ENCODE data around the gene PCCA.
A peak's percentile ranks its signal among the peaks of the same experiment; 100 is the strongest.
"Not testable (repeated sequence)": the region's sequence is repeated elsewhere in the genome, so short reads cannot be mapped to it uniquely, and the experiment has no call there.

PCCA gene, protein sequence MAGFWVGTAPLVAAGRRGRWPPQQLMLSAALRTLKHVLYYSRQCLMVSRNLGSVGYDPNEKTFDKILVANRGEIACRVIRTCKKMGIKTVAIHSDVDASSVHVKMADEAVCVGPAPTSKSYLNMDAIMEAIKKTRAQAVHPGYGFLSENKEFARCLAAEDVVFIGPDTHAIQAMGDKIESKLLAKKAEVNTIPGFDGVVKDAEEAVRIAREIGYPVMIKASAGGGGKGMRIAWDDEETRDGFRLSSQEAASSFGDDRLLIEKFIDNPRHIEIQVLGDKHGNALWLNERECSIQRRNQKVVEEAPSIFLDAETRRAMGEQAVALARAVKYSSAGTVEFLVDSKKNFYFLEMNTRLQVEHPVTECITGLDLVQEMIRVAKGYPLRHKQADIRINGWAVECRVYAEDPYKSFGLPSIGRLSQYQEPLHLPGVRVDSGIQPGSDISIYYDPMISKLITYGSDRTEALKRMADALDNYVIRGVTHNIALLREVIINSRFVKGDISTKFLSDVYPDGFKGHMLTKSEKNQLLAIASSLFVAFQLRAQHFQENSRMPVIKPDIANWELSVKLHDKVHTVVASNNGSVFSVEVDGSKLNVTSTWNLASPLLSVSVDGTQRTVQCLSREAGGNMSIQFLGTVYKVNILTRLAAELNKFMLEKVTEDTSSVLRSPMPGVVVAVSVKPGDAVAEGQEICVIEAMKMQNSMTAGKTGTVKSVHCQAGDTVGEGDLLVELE

DNA sequence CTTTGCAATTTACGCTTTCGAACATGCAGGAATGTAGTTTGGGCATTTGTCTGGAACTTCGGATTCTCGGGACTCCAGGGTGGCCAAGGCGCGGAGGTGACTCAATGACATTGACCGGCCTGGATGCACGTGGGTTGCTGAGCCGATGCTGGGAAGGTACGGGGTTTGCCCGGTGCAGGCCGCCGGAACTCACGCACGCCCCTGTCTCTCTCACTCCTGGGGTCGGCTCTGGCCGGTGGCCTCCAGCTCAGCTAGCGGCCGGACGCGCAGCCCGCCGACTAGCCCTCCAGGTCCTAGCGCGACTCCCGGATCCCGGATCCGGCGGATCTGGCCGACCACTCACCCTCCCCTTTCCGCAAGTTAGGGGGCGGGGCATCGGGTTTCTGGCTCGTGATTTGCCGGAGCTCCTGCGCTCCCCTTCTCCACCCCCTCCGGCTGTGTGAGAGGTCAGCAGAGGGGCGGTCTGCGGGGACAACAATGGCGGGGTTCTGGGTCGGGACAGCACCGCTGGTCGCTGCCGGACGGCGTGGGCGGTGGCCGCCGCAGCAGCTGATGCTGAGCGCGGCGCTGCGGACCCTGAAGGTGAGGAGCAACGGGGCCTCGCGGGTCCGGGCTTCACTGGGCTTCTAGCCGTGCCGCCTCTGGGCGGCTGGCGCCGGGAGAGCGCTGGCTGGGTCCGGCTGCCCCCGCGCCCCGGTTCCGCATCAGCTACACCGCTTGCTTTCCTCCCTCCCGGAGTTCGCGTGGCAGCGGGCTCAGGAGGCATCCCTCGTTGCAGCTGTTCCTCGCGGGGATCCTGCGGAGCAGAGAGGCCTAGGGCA lies at the start of gene PCCA:
Gene PCCA (plus strand): TSS at position 450 of the 821 bp plus-strand sequence. CDS start 28 bp downstream, at position 478.
- DNase-seq (ENCODE audit: low read depth in 3 of 3), result peak; percentile 61 to 75 (median 69)

DNA sequence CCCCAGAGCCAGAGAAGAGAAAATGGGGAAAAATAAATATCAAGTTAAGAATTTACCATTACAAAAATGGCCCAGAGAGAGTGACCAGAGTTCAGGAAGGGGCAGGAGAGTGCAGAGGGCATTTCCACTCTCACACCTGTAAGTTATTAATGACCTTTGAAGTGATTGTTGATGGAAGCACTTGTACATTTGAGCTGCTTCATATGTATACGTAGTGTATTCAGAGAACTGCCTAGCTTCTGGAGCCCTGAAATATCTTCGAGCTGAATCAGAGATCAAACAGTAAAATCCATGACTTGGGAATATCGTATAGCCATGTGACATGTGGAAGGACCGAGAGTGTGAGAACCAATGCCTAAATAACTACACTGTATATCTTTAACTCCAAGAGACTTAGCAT lies 49.2 kb upstream of the PCCA start:
- DNase-seq (ENCODE audit: low read depth in 3 of 3), result no peak

DNA sequence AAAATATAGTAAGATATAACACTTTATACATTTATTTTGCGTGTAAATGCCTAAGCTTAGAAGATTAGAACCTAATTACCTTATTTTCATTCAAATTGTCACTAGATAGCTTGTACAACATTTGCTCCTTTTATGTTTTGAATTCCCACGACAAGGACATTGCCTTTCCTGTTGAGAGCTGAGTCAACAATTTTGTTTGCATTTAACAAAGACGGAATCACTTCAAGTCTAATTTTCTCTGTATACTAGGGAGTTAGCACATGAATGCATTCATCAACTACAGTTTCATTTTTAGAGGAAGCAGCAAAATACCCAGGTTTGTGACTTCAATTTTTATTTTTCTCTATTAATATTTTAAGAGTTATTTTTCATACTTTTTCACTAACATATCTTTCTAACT lies 48.7 kb upstream of the PCCA start:
- DNase-seq (ENCODE audit: low read depth in 3 of 3), result no peak

DNA sequence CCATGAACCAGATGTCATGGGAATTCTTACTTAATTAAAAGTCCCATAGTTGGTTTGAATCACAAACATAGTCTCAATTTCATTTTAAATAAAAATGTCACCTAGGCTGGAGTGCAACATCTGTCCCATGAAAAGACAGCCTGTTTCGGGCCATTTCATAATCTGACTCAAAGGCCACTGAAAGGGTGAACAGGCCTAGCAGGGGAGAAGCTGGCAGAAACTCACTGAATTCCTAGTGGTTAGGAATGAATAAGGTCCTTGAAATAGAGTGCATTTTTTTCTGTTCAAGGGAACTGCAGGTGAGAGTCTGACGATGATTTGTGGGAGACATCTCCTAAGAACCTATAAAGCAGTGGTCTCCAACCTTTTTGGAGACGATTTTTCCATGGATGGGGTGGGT lies 44.0 kb upstream of the PCCA start:
- DNase-seq (ENCODE audit: low read depth in 3 of 3), result no peak

DNA sequence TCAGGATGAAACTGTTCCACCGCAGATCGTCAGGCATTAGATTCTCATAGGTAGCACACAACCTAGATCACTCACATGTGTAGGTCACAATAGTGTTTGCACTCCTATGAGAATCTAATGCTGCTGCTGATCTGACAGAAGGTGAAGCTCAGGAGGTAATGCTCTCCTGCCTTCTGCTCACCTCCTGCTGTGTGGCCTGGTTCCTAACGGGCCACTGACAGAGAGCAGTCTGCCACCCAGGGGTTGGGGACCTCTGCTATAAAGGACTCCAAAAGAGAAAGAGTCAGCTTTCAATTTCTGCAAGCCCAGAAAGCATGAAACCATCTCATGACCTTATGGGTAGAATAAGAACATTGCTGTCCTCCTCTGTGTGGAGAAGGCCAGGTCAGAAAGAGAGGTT lies 43.5 kb upstream of the PCCA start:
- no peak for DNase-seq (ENCODE audit: low read depth in 3 of 3)

DNA sequence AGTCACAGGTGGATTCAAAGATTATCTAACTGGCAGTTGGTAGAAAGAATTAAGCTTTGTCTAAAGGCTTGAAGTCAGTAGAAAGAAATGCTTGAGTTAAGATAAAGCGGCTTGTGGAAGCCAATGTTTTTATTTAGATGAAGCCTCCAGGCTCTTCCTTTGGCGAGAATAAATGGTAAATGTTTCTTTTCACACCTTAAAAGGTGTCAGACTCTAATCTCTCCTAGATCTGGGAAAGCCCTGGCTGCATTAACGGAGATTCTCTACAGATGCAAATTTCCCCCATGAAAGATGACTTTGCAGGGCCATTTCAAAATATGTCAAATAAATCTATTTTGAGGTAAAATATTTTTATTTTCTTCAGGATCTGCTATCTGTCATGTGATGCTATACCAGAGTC lies 37.8 kb upstream of the PCCA start:
- DNase-seq (ENCODE audit: low read depth in 3 of 3), result no peak

DNA sequence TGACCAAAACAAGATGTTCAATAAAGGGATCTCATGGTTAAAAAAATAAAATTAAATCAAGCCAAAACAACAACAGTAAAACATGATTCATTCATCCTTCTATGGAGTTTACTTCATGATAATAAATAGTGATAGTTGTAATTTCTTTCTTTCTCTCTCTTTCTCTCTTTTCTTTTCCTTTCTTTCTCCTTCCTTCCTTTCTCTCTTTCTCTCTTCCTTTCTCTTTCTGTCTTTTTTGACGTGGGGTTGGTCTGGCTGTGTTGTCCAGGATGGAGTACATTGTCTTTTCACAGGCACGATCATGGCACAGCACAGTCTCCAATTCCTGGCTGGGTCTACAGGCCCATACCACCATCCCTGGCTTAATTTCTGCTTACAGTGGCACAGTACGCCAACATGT lies 29.1 kb upstream of the PCCA start:
- no peak for DNase-seq (ENCODE audit: low read depth in 3 of 3)

DNA sequence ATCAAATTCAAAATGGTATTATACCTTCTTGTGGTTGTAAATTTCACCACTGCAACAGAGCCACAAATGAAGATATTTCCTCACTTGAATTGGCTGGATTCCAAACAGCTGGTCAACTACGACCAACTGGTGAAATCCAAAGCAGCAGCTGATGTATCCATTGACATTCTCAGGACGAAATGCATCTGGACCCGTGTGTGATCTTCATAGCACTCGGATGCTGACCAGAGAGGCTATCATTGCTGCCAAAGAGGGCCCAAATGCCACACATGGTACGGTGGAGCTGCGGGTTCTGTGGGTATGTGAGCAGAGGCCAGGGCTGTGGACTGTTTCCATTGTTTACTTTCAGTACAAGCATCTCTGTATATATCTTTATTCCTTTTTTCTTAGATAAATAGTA lies 25.6 kb upstream of the PCCA start:
- no peak for DNase-seq (ENCODE audit: low read depth in 3 of 3)

DNA sequence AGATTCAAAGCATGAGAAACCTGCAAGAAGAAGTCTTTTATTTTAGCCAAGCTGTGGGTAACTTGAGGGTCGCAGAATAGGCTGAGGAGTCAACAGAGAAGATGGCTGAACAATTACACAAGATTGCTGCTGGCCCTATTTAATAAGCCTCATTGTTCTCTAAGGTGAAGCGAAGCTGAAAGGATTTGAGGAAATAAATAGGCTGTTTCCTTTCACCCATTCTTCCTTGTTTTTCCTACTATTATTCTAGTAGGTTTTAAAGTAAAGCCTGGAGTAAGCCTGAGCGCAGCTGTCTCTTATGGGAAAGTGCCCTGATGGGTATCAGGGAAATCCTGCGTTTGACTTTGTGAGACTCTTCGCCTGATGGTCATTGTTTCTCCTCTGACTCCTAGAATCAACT lies 25.0 kb upstream of the PCCA start:
- DNase-seq (ENCODE audit: low read depth in 3 of 3), result no peak

DNA sequence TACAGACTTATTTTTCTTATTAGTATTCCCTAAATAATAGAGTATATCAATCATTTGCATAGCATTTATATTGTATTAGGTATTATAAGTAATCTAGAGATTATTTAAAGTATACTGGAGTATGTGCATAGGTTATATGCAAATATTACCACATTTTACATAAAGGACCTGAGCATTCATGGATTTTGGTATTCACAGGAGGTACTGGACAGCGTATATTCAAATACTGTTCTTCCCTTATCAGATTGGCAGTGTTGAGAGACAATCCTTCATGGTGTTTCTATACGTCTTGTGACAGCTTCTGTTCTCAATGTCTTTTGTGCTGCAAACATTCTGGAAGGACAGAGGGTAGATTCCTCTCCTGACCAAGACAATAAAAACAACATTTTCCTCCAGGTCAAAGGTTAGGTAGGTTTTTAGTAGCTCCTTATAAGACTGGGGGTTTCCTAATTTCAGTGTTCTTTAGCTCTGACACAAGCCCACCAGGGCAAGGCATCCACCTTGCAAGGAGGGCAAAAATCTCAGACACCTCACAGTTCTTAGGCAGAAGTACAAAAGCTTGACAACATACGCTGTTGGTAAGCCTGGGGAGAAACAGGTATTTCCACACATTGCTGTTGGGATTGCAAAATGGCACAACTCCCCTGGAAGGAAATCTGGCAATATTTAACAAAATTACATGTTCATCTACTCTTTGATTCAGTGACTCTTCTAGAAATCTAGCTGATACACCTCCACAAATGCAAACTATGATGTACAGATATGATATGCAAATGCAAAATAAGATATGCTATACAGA lies 20.6 kb upstream of the PCCA start:
- no peak for DNase-seq (ENCODE audit: low read depth in 3 of 3)

DNA sequence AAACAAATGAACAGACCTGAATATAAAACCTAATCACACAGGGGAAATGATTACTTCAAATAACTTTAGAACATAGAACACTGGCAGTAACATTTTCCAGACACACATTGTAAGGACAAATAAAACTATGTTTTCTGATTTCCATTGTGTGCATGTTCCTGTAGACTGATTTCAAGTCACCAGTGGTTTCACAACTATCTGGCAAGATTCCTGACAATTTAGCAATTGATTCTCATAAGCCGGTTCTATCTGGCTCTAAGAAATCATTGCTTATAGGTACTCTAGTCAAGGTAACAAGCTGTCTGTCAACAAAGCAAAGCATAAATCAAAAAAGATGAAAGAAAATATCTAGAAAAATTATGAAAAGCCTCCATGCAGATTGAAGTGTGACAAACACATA lies 19.6 kb upstream of the PCCA start:
- DNase-seq (ENCODE audit: low read depth in 3 of 3), result no peak

DNA sequence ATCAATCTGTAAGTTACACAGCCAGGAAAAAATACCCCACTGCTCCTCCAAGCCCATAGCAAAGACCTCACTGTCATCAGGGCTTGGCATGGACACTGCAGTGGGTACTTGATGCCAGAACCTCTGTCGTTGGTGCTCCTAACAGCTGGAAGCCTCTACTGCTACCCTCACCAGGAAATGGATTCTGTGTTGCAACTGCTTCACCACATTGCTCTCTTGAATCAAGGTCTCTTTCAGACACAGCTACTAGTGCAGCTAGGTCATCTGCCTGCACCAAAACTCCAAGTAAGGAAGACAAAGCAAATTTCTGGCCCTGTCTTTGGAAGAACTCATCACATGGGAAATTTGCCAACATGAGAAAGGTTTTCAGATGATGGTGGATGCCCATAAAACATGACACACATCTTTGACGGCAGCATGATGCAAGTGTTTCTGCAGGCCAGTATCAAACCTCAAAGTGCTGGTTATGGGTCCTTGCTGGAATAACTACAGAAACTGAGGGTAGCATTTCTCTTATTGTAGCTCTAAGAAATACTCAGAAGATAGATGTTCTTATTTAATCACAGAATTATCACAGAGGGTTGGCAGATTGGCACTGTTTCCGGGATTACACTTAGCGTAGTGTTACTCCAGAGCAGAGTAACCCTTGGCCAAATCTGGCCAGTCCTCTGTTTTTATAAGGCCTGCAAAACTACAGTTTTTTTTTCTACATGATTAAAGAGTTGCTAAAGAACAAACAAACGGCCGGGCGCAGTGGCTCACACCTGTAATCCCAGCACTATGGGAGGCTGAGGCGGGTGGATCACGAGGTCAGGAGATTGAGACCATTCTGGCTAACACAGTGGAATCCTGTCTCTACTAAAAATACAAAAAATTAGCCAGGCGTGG lies 12.9 kb upstream of the PCCA start:
- DNase-seq (ENCODE audit: low read depth in 3 of 3), result no peak

DNA sequence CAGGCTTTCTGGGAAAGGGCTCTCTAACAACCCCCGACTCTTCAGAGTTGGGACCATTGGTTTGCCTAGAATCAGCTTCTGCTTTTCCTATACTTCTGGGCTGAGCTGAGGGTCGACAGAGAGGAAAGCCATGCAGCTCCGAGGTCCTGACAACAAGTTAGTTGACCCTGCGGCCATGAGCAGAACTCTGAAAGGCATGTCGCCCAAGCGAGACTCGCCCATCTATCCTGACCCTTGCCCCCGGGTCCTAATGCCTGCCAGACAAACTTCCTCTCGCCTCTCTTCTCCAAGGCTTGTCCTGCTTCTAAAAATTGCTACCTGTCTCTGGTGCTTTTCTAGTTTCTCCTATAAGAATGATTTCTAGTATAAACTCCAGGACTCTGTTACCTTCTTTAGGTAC lies 9.9 kb upstream of the PCCA start:
- not testable (repeated sequence) for DNase-seq (ENCODE audit: low read depth in 3 of 3)

DNA sequence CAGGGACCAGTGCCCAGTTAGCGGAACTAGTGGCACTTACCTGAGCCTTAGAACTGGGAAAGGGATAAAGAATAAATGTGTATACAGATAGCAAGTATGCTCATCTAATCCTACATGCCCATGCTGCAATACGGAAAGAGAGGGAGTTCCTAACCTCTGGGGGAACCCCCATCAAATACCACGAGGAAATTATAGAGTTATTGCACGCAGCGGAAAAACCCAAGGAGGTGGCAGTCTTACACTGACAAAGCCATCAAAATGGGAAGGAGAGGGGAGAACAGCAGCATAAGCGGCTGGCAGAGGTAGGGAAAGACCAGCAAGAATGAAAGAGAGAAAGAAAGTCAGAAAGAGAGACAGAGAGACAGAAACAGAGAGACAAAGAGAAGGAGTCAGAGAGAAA lies 5.5 kb upstream of the PCCA start:
- DNase-seq (ENCODE audit: low read depth in 3 of 3), result not testable (repeated sequence)

DNA sequence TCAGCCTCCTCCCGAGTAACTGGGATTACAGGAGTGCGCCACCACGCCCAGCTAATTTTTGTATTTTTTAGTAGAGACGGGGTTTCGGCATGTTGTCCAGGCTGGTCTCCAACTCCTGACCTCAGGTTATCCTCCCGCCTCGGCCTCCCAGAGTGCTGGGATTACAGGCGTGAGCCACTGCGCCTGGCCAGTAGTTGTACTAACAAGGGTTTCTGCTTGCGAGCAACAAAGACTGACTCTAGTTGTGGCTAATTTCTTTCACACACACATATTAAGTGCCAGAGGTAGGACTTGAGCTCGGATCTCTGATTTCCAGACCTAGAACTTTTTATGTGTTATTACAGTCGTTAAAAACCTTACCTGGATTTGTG lies 635 bp upstream of the PCCA start:
- no peak for DNase-seq (ENCODE audit: low read depth in 3 of 3)

DNA sequence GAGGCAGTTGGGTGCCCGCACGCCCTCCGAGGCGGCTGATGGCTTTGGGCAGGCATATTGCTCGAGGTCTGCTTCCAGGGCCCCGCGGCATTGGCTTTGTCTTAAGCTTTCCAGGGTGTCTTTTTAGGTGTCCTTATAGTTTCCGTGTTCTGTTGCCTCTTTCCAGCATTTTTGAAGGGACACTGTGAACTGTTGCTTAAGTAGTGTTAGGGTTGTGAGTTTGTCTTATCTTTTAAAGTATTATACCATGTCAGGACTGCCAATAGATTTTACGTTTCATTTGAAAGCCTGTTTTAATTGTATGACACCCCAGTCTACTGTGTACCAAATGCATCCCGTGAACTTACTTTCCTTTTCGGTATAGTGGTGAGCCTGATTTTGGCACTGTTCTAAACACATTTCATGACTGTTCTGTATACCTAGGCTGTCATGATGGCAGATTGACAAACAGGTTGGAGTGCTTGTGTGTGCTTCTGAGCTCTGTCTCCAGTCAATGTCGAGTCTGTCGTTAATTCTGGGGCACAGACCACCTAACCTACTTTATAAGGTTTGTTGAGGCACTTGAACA lies 656 bp downstream of the PCCA start:
- peak in 1 of 3 donors; percentile 14 for DNase-seq (ENCODE audit: low read depth in 3 of 3)

DNA sequence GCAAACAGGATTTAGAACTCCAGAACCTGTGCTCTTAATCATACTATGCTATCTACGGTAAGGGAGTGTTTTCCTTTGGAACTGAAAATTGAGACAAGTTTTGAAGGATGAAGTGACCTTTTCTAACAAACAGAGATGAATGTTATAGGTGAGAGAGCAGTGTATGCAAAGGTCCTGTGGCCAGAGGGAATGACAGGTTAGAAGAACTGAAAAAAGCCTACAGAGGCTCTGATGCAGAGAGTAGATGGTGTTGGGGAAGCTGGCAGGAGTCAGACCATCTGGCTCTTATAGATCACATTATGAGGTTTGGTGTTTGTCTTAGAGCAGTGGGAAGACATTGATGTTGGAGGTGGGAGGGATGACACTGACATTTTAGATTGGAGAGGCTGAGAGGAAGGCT lies 2.0 kb downstream of the PCCA start:
- no peak for DNase-seq (ENCODE audit: low read depth in 3 of 3)

DNA sequence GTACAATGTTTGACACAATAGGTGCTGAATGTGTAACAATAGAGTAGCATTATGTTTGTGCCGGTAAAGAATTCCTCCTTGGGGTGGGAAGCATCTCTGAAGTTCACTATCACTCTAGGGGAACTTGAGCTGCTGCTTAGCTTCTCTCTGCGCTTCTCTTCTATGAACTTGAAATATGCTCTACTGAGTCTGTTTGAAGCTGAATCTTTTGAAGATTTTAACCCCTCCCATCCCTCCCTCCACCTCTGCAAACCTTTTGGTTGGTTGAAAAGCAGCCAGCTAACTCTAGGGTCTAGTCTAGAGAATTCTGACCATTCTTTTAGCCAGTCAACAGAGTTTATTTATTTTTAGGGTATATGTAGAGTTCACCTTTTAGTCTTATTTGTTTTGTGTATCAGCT lies 2.5 kb downstream of the PCCA start:
- no peak for DNase-seq (ENCODE audit: low read depth in 3 of 3)

DNA sequence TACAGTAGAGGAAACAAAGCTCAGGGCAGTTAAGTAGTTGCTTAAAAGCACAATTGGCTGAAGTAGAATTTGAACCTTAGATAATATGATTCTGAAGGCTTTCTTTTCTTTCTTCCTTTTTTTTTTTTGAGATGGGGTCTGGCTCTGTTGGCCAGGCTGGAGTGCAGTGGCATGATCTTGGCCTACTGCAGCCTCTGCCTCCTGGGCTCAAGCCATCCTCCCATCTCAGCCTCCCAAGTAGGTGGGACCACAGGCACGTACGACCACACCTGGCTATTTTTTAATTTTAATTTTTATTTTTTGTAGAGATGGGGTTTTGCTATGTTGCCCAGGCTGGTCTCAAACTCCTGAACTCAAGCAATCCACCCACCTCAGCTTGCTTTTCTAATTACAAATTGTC lies 3.4 kb downstream of the PCCA start:
- not testable (repeated sequence) for DNase-seq (ENCODE audit: low read depth in 3 of 3)

DNA sequence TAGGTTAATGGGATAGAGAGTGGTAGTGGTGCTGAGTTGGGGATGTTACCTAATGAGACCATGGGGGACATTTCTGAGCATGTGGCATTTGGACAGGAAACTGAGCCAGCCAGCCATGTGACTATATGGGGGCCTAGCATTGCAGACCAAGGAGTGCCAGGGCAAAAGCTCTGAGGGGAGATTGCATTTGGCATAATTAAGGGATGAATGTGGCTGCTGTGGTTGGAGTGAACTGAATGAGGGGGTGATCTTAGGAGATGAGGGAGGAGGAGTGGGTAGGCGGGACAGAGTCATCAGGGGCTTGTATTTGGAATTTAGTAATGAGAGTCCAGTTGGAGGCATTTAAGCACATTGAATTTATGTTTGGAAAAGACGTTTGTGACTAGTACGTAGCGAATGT lies 6.6 kb downstream of the PCCA start:
- DNase-seq (ENCODE audit: low read depth in 3 of 3), result no peak

All from stimulated activated CD4-positive, alpha-beta T cell treated with anti-CD3 and anti-CD28 coated beads, TNF-alpha, amount 100 ng/mL, for 48 hours (primary cell).